Mesothelial cell of epicardium (in vitro differentiated cells): ENCODE results near the gene CABS1. TPM values are rescaled to one million over a fixed set of nuclear protein-coding genes. Genes with fewer than 3 reads are reported as not detected.

Source experiments
- DNase-seq, 2 experiments: peaks; one replicate each; pipeline ENCODE4 v3.0.0; 2021; ENCODE audit warnings: low spot score in 2 of 2; ENCODE audit not compliant: unreplicated experiment in 2 of 2
- H3K27ac Mint-ChIP-seq: 2 replicates; pipeline ENCODE4 v1.8.0; 2021; ENCODE audit warnings: mixed read lengths
- H3K27me3 Mint-ChIP-seq: 2 replicates; pipeline ENCODE4 v1.8.0; 2021; ENCODE audit warnings: low read depth, mixed read lengths
- H3K36me3 Mint-ChIP-seq: 2 replicates; pipeline ENCODE4 v1.8.0; 2021; ENCODE audit warnings: mixed read lengths
- H3K4me1 Mint-ChIP-seq: 2 replicates; pipeline ENCODE4 v1.8.0; 2021; ENCODE audit warnings: mixed read lengths
- H3K4me3 Mint-ChIP-seq: 2 replicates; pipeline ENCODE4 v1.8.0; 2021; ENCODE audit warnings: mild to moderate bottlenecking, moderate library complexity, mixed read lengths
- H3K9me3 Mint-ChIP-seq: 2 replicates; pipeline ENCODE4 v1.8.0; 2021; ENCODE audit warnings: mixed read lengths
- total RNA-seq: library from RNA; stranded (reverse); gene quantifications from 3 replicates; pipeline ENCODE4 v1.2.1, GENCODE V29; 2021
- TF ChIP-seq, protein P1 (sequence below): fragments of 200-600 bp; sonication (generic); IDR thresholded peaks from one replicate; pipeline ENCODE4 v1.5.0; 2021; ENCODE audit warnings: antibody characterized with exemption; ENCODE audit not compliant: unreplicated experiment

Gene CABS1
- total RNA-seq, 1 donor from 2014 or later = 0.69 TPM

DNA sequence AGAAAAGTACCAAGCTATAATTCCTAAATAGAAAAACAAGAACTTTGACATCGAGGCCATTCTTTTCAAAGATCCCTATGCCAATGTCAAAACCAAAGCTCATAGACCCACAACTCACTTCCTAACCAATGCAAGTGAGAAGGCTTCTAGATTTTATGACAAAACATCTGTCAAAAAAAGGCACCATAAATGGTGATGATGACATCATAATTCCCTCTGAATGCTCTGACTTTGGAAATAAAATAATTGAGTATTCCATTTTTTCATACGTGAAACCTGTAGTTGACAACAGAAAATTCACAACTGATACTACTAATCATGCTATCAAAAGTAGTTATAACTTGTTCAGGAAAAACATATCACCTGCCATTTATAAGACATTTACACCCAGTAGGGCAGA lies 8.7 kb upstream of the CABS1 start:
- no peaks in the 10 kb centered on the region for H3K4me1 Mint-ChIP-seq
- no peak overlapping the region for H3K27ac Mint-ChIP-seq
- TF ChIP-seq, protein P1, sequence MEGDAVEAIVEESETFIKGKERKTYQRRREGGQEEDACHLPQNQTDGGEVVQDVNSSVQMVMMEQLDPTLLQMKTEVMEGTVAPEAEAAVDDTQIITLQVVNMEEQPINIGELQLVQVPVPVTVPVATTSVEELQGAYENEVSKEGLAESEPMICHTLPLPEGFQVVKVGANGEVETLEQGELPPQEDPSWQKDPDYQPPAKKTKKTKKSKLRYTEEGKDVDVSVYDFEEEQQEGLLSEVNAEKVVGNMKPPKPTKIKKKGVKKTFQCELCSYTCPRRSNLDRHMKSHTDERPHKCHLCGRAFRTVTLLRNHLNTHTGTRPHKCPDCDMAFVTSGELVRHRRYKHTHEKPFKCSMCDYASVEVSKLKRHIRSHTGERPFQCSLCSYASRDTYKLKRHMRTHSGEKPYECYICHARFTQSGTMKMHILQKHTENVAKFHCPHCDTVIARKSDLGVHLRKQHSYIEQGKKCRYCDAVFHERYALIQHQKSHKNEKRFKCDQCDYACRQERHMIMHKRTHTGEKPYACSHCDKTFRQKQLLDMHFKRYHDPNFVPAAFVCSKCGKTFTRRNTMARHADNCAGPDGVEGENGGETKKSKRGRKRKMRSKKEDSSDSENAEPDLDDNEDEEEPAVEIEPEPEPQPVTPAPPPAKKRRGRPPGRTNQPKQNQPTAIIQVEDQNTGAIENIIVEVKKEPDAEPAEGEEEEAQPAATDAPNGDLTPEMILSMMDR = no peak
- no peaks in the 10 kb centered on the region for H3K36me3 Mint-ChIP-seq
- no peak overlapping the region for H3K4me3 Mint-ChIP-seq
- DNase-seq = no peak
- H3K9me3 Mint-ChIP-seq = peaks cover 18% of the 10 kb centered on the region
- H3K27me3 Mint-ChIP-seq = peaks cover 4% of the 10 kb centered on the region

DNA sequence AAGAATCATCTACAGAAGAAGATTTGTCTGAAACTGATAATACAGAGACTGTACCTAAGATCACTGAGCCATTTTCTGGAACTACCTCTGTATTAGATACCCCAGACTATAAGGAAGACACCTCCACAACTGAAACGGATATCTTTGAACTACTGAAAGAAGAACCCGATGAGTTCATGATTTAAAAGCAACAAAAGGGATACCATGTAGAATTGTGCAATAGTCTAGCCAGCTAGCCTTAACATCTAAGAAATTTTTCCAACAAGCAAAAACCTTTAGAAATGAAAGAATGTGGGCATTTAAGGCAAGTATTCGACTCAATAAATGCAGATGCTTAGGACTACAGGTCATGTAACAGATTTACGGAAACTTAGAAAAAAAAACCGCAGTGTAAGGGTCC lies 1.3 kb downstream of the CABS1 start:
- Mint-ChIP-seq H3K4me1 (peaks cover 15% of the 10 kb centered on the region), H3K4me3 (no peak overlapping the region), H3K9me3 (peaks cover 4% of the 10 kb centered on the region), H3K36me3 (no peaks in the 10 kb centered on the region), H3K27ac (no peak overlapping the region), H3K27me3 (peaks cover 3% of the 10 kb centered on the region)
- no peak for DNase-seq
- TF ChIP-seq, protein P1 = no peak

DNA sequence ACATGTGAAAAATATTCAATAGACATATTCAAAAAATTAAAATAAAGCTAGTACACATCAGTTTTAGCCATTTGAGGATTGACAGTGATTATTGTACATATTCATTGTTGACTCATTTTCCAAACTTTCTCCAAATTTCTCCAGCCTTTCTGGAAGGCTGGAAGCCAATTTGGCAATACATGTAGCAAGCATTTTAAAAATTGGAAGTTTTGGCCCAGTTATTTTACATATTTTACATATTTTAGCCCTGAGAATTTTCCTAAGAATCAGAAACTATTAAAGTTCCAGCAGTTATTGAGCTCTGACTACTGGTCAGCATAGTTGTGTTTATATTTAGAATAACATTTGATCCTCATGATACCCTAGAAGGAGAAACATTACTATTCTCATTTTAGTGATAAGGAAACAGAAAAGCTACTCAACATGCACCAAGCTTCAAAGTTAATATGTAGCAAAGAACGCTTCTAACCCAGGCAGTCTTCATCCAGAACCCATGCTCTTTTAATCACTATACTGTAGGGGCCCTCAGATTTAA lies 3.2 kb downstream of the CABS1 start:
- Mint-ChIP-seq H3K27me3 (peaks cover 6% of the 10 kb centered on the region), H3K4me3 (no peak overlapping the region), H3K4me1 (peaks cover 15% of the 10 kb centered on the region), H3K27ac (no peak overlapping the region), H3K36me3 (no peaks in the 10 kb centered on the region), H3K9me3 (peaks cover 4% of the 10 kb centered on the region)
- TF ChIP-seq, protein P1 = no peak
- no peak for DNase-seq

DNA sequence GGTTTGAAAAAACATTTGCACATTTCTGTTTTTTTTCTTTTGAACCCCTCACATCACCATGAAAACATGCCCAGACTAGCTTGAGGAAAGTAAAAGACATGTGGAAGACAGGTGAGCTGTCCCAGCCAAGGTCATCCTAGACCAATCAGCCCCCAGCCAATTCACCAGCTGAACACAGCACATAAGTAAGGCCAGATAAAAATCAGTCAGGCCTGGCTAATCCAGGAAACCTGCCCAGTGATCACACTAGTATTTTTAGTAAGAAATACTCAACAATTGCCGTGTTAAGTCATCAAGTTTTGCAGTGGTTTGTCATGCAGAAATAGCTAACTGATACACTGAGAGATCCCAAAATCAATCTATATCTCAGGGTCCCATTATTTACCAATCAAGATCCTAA lies 21.4 kb downstream of the CABS1 start:
- TF ChIP-seq, protein P1 = no peak
- DNase-seq = no peak
- H3K27ac Mint-ChIP-seq = no peak overlapping the region
- no peak overlapping the region for H3K4me3 Mint-ChIP-seq
- no peaks in the 10 kb centered on the region for H3K36me3 Mint-ChIP-seq
- no peaks in the 10 kb centered on the region for H3K9me3 Mint-ChIP-seq
- peaks cover 6% of the 10 kb centered on the region for H3K27me3 Mint-ChIP-seq
- peaks cover 1% of the 10 kb centered on the region for H3K4me1 Mint-ChIP-seq

DNA sequence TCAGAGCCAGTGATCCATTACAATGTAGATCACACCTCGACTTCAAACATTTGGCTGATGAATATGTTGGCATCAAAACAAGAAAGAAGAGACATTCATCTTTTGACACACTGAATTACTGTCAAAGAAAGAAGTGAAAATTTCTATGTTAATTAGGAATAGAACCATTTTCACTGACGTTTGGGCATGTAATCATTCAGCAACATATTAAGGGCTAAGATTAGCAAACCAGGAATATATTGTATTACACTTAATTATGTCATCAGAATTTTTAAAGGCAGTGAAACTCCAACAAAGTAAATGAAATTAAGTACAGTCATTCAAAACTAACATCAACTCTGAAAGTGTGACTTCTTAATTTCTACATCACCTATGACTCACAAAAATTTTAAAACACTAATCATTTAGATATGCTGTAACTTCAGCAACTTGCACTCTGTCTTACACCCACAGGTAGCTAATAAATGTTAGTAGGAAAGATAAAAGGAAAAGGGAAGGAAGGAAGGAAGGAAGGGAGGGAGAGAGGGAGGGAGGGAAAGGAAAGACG lies 24.4 kb downstream of the CABS1 start:
- TF ChIP-seq, protein P1 = no peak
- H3K9me3 Mint-ChIP-seq = no peaks in the 10 kb centered on the region
- peaks cover 1% of the 10 kb centered on the region for H3K4me1 Mint-ChIP-seq
- DNase-seq = no peak
- no peaks in the 10 kb centered on the region for H3K36me3 Mint-ChIP-seq
- H3K4me3 Mint-ChIP-seq = no peak overlapping the region
- H3K27ac Mint-ChIP-seq = no peak overlapping the region
- H3K27me3 Mint-ChIP-seq = no peaks in the 10 kb centered on the region
